Daoy (cell line): ENCODE data around the gene RGS9BP. TPM values are rescaled to one million over a fixed set of nuclear protein-coding genes. Genes with fewer than 3 reads are reported as not detected.
"Not testable (repeated sequence)": the region's sequence is repeated elsewhere in the genome, so short reads cannot be mapped to it uniquely, and the experiment has no call there.

Source experiments
- DNase-seq: peaks from one replicate; pipeline ENCODE4 v3.0.0-alpha.2; 2015; ENCODE audit warnings: low read depth
- total RNA-seq: library from RNA; depleted of rRNA; stranded (reverse); fragments of >200 nt; shearing (Covaris generic); gene quantifications from 2 replicates; pipeline ENCODE4 v1.2.3, GENCODE V29; 2014; rRNA removed

Gene RGS9BP
- total RNA-seq, 1 experiment from 2014 or later = 0.51 TPM

GRCh38 chr19:32694851-32695250, 19.2 kb downstream of the RGS9BP start:
- not testable (repeated sequence) for DNase-seq

GRCh38 chr19:32695506-32695905, 19.9 kb downstream of the RGS9BP start:
- DNase-seq = not testable (repeated sequence)

DNA sequence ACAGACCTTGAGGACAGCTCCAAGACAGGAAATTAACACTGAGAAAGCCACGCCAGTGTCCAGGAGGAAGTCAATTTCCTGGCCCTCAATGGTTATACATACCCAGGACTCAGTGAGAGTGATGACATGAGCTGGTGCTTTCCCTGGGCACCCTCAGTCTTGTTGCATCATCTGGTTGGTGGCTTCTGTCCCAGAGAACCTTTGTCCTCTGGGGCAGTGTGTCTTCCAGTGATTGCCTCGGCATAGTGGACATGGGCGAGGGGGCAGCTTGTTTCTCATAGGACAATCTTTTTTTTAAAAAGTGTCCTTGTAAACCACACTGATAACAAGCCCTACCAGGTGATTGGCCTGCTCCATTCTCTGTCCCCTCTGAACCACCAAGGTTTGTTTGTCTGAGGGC, 21.1 kb downstream of the RGS9BP start:
- DNase-seq = not testable (repeated sequence)

DNA sequence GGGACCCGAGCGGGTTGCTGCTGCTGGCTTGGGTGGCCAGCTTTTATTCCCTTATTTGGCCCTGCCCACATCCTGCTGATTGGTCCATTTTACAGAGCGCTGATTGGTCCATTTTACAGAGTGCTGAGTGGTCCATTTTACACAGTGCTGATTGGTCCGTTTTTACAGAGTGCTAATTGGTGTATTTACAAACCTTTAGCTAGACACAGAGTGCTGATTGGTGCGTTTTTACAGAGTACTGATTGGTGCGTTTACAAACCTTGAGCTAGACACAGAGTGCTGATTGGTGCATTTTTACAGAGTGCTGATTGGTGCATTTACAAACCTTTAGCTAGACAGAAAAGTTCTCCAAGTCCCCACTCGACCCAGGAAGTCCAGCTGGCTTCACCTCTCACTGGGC, 24.5 kb downstream of the RGS9BP start:
- DNase-seq = not testable (repeated sequence)

GRCh38 chr19:32702010-32702409, 26.4 kb downstream of the RGS9BP start:
- no peak for DNase-seq

GRCh38 chr19:32704006-32704405, 28.4 kb downstream of the RGS9BP start:
- not testable (repeated sequence) for DNase-seq

GRCh38 chr19:32708457-32708856, 32.8 kb downstream of the RGS9BP start:
- DNase-seq = no peak

GRCh38 chr19:32709032-32709431, 33.4 kb downstream of the RGS9BP start:
- DNase-seq = no peak

DNA sequence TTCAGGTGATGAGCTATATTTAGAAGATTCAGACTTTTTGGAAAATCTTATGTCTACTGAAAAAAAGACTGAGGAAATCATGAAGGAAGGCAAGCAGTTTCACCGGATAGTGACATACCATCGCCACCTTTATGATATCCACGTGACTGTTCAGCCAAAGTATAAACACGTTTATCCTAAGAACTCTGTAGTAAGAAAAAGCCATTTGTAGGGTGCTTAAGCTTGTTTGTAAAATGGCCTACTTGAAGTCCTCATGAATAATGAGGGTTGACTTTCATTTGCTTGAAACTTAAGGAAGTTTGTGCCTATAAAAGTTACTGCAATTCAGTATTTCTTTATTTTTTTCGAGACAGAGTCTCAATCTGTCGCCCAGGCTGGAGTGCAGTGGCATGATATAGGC, 36.1 kb downstream of the RGS9BP start:
- DNase-seq = no peak

- DNase-seq = not testable (repeated sequence)
These were observed 40.6 kb downstream of the RGS9BP start for GRCh38 chr19:32716203-32716602.

DNA sequence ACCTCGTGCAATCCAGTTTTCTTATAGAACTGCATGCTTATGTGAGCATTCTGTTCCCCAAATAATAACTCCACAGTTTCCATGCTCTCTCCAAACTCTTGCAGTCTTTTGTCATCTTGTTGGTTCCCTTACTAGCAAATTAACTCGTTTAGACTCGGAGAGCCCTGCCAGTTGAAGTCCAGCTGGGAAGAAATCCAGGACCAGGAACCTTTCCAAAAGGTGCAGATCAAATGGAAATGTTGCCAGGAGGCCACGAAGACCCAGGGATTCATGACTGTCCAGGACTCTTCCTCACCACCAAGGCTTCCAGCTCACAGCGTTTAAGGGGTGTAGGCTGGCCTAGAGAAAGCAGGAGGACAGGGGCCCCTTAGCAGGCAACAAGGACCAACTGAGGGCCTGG, 41.8 kb downstream of the RGS9BP start:
- DNase-seq = no peak

GRCh38 chr19:32718286-32718685, 42.6 kb downstream of the RGS9BP start:
- DNase-seq = no peak

DNA sequence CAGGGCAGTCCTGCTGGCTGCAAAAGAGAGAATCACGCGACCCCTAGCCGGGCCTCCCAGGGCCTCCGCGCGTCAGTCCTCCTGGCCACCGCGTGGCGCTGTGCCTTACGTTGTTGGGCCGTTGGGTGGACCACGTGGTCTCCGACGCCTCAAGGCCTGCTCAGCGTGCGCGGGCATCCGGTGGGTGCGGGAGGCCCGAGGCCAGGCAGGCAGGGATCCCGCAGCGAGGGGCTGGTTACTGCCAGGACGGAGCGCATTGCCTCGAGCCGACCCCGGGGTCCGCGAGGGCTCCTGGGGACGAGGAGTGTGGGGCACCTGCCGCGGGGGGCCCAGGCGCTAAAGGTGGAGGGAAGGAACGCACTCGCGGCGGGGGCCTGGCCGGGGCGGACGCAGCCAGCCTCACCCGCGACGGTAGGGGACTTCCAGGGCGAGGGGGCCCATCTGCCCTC, 44.0 kb downstream of the RGS9BP start, which contains the start of gene TDRD12:
Gene TDRD12 (plus strand): TSS at position 157 of the 449 bp plus-strand sequence. CDS start 306 bp downstream, outside the sequence.
- DNase-seq = no peak

DNA sequence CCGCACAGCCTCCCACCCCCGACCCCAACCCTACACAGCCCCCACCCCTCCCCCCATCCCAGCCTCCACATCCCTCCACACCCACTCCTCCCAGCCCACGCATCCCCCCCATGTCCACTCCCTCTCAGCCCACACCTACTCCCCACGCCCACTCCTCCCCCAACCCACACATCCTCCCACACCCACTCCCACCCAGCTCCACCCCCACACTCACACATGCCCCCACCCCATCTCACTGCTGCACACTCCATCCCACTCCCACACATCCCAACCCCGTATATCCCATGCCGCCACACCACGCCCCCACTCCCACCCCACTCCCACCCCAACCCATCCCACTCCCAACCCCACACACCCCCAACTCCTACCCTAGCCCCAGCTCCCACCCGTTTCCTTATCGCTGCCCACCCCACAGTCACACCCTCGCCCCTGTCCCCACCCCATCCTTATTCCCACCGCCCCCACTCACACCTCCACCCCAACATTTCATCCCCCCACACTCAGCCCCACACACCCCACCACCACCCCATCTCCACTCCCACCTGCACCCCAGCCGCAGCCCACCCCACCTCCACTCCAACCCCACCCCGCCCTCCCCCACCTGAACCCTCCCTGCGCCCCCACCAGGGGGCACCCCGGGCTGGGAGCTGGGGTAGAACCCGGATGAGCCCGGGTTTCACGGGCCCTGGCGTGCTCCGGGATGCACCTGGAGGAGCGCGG, 44.7 kb downstream of the RGS9BP start:
- DNase-seq = no peak

GRCh38 chr19:32720936-32721250, 45.2 kb downstream of the RGS9BP start:
- no peak for DNase-seq

Other genes starting within 250 kb of the RGS9BP start
- gene PDCD5, start 94.7 kb upstream of the RGS9BP start, total RNA-seq = 310 and 410 TPM in 2 replicates
- 17.6 and 25.1 TPM in 2 replicates for gene ANKRD27, start 668 bp upstream of the RGS9BP start, total RNA-seq
- gene NUDT19, start 16.0 kb downstream of the RGS9BP start, total RNA-seq = 9.7 and 10.5 TPM in 2 replicates
- gene TDRD12, start 43.9 kb downstream of the RGS9BP start, total RNA-seq = 0.29 TPM in 1 of 2 replicates, not detected in the other
- not detected in 2 replicates for gene SLC7A9, start 193.9 kb downstream of the RGS9BP start, total RNA-seq